GM21786 (cell line): Measurements from ENCODE around the gene PGM2L1.
"Not testable (repeated sequence)": the region's sequence is repeated elsewhere in the genome, so short reads cannot be mapped to it uniquely, and the experiment has no call there.

Experiments
- ATAC-seq: cut with Tn5 transposase; IDR thresholded peaks from one replicate; pipeline ENCODE4 v1.9.1; 2021; ENCODE audit not compliant: unreplicated experiment

Gene PGM2L1

GRCh38 chr11:74341921-74342320, 56.3 kb downstream of the PGM2L1 start:
- no peak for ATAC-seq

DNA sequence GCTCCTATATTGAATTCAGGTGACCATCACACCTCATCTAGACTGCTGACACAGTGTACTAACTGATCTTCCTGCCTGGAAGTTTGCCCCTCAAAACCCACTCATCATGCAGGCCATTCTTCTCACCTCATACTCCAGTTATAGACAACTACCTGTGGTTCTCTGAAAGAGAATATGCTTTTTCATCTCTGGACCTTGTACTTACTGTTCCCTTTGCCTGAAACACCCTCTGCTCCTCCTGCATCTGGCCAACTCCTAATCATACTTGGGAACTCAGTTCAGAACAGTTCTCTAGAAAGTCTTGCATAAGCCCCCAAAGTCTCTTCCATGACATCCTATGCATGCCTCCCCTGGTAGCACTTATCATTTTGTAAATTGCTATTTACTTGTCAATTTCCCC, 58.6 kb downstream of the PGM2L1 start:
- no peak for ATAC-seq

GRCh38 chr11:74338963-74339362, 59.3 kb downstream of the PGM2L1 start:
- ATAC-seq: no peak

GRCh38 chr11:74333193-74333592, 65.0 kb downstream of the PGM2L1 start:
- ATAC-seq: no peak

DNA sequence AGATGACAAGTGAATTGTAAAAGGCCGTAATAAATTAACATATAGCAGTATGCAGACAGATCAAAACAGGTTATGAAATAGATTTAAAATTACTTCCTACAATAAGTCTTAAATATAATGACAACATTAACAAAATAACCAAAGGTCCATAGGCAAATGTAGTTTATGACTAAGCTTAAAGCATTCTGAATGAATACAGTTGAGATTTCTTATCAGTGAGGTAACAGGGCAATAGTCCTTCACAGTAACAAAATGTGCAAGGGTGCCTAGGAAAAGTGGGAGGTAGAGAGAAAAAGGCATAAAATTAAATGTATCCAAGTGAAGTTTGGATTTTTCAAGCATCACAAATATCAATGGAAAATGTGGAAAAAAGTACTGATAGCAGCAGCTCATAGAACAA, 65.9 kb downstream of the PGM2L1 start:
- ATAC-seq: no peak

- not testable (repeated sequence) for ATAC-seq
Measured at GRCh38 chr11:74331000-74331399, 67.2 kb downstream of the PGM2L1 start.

- no peak for ATAC-seq
Measured at GRCh38 chr11:74330075-74330858, 68.0 kb downstream of the PGM2L1 start.

DNA sequence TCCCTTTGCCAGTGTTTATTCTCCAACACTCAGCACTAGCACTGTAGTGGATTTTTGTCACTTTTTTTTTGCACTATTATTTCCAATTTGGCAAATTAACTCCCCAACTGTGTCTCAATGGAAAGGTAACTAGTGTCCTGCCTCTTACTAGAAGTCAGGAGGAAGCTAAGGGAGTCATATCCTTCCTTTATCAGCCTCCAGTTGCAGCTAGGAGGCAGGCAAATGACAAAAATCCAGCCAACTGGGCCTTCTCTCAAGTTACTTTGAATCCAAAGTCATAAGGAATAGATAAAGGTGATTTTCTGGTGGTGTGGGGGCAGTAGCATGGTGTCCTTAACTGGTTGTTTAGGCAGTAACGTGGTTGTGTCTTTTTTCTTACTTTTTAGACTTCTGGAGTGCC, 71.2 kb downstream of the PGM2L1 start:
- ATAC-seq: no peak

DNA sequence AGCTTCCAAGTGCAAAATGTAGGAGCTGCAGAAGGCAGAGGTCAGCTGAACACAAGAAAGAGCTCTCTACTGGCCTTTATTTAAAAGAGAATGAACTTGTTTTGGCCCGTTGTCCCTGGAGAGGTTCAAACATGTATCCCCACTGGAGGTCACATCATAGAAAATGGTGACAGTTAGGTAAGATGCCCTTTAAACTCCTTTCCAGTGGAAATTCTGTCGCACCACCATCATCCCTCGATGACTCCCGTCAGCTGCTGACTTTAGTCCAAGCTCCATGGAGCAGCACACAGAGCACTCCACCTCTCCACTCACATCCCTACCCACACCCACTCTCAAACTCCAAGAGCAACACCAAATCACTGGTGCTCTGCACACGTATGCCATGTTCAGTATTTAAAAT, 71.6 kb downstream of the PGM2L1 start:
- ATAC-seq: no peak

DNA sequence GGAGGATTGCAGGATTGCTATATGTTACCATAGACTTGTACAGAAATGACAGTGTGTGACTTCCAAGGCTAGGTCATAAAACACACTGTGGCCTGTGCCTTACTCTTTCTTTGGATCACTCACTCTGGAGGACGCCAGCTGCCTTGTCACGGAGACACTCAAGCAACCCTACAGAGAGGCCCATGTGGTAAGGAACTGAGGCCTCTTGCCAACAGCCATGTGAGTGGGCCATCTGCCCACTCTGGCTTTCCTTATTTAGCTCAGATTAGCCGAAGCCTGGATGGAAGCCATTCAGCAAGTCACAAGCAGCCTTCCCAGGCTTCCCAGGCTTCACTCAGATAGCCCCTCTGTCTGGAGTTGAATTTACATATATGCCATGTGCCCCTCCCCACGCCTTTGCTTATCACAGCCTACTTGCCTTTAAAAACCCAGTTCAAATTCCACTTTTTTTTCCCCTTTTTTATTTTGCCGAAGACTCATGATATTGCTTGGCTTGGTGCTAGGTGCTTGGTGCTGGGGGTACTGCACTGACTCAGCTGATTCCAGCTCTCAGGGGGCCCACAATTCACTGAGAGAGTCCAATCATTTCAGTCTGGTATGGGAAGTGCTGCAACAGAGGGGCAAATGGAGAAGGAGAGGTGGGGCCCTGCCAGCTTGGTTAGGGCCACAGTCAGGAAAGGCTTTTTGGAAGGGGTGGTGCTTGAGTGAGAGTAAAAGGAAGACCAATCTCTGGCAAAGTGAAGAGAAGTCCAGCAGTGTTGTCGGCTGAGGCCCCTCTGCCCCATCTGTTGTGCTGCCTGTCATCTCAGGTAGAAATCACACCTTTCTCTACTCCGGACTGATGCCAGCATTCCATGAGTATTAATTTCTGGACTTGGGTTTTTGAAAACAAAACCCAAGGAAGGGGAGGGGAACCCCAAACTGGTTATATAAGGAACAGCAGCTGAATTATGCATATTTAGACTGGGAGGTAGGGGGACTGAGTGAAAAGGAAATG, 72.3 kb downstream of the PGM2L1 start:
- no peak for ATAC-seq

- no peak for ATAC-seq
Measured at GRCh38 chr11:74322667-74323066, 75.6 kb downstream of the PGM2L1 start.

- no peak for ATAC-seq
Measured at GRCh38 chr11:74321487-74322188, 76.6 kb downstream of the PGM2L1 start.

- no peak for ATAC-seq
Measured at GRCh38 chr11:74320538-74320937, 77.7 kb downstream of the PGM2L1 start.

DNA sequence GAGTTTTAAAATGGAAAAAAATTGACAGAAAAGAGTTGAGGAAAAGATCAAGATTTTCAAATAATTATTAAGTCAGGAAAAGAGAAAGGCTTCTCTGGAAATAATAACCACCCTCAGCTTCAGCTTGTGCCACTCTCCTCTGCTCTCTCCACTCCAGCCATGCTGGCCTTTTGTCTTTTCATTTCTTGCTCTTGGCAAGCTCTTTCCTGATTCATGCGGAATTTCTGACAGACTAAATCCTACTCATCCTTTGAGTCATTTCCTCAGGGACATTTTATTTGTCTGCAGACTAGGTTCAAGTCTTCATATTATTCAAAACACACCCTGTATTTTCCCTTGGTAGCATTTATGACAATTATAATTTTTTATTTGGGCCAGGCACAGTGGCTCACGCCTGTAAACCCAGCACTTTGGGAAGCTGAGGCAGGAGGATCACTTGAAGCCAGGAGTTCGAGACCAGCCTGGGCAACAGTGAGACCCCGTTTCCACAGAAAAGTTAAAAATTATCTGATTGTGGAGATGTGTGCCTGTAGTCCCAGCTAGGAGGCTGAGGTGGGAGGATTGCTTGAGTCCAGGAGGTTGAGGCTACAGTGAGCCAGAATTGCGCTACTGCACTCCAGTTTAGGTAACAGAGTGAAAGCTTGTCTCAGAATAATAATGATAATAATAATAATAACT, 79.0 kb downstream of the PGM2L1 start:
- no peak for ATAC-seq

DNA sequence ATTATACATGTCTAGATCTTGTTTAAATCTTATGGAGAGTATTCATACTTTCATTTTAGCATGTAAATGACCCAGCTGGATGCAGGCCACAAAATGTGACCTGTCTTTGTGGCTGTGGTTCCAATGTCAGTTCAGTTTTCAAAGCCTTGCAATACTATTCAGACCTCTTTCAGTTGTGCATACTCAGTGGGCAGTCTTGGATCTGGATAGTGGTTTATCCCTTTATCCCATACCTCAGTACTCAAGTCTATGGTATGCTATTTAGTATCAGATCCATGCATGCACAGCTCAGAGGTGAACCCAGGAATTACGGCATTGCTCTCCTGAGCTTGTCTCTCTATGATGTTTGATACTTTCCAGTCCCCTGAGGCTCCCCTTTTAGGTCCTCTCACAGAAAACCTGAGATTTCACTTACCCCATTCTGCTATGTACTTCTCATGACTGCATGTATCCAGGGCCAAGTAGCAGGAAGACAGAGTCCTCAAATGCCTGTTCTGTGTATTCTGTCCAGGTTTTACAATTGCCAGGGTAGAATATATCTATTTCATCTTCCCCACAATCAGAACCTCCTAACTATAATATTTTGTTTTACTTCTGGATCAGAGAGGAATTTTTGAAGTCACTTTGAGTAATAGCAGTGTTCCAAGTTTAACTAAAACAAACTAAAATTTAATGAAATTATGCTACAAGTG, 79.8 kb downstream of the PGM2L1 start:
- no peak for ATAC-seq

- no peak for ATAC-seq
Measured at GRCh38 chr11:74316772-74317505, 81.3 kb downstream of the PGM2L1 start.

- no peak for ATAC-seq
Measured at GRCh38 chr11:74312326-74312725, 85.9 kb downstream of the PGM2L1 start.

- no peak for ATAC-seq
Measured at GRCh38 chr11:74311352-74311926, 86.8 kb downstream of the PGM2L1 start, which contains the start of gene P4HA3. P4HA3 (minus strand) TSS chr11:74311640; CDS start chr11:74311611, 29 bp downstream.

GRCh38 chr11:74310857-74311256, 87.4 kb downstream of the PGM2L1 start:
- ATAC-seq: no peak
